GM19025 (cell line): Measurements from ENCODE around the gene TTC28.
"Not testable (repeated sequence)": the region's sequence is repeated elsewhere in the genome, so short reads cannot be mapped to it uniquely, and the experiment has no call there.

ENCODE experiments used
- ATAC-seq: cut with Tn5 transposase; IDR thresholded peaks from one replicate; pipeline ENCODE4 v1.9.1; 2021; ENCODE audit warnings: mild to moderate bottlenecking, low read depth, moderate library complexity; ENCODE audit not compliant: unreplicated experiment

The TTC28 gene

DNA sequence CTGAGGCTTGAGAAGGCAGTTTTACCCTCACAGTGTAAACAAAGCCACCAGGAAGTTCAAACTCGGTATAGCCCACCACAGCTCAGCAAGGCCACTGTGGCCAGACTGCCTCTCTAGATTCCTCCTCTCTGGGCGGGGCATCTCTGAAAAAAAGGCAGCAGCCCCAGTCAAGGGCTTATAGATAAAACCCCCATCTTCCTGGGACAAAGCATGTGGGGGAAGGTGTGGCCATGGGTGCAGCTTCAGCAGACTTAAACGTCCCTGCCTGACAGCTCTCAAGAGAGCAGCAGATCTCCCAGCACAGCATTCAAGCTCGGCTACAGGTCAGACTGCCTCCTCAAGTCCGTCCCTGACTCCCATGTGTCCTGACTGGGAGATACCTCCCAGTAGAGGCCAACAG, 69.7 kb downstream of the TTC28 start:
- ATAC-seq, result no peak

DNA sequence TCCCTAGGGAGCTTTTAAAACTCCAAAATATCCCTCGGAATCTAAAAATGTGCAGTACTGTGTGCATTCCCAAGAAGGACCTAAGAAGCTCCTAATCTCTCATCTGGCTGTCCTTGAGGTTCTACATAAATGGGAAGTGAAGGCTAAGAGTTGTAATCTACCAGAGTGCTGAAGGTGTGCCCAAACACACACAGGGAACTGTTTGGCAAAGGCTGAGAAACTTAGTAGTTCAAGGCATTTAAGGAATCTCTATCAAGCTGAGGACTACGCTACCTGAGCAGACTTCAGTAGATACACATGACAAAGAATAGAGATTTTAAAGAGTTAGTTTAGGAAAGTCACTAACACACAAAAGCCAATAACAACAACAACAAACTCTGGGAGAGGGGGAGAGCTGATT, 71.1 kb downstream of the TTC28 start:
- ATAC-seq, result no peak

- no peak for ATAC-seq
Measured at GRCh38 chr22:28607795-28608194, 71.8 kb downstream of the TTC28 start.

DNA sequence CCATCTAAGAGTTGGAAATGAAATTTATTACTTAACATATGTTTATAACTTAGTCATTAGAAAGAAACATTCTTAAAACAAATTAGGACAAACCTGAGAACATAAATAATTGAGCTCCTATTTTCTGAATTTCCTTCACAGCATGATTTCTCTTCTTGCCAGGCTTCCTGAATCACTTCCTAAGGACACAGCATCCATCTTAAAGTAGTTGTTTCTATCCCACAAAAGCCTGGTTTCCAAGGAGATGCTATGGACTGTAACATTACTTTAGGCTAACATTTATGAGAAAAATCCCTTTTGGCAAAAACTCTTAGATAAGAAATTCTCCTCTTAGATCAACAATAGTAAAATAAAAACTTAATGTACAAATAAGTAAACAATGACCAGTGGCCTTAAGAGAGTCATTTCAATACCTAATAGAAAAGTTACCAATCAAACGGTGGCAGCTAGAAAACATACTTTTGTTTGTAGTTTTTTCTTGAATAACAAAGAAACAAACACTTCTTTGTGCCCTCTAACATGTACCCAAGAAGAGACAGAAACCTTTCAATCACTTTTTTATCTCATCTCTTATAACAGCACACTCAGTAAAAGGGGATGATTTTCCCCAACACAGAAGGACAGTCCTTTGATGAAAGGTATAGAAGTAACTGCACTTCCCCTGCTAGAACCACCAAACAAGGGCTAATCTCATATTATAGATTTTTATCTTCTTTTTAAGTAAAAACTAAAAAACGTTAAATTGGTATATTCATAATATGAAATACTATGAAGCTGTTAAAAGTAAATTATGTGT, 74.5 kb downstream of the TTC28 start:
- ATAC-seq, result no peak

DNA sequence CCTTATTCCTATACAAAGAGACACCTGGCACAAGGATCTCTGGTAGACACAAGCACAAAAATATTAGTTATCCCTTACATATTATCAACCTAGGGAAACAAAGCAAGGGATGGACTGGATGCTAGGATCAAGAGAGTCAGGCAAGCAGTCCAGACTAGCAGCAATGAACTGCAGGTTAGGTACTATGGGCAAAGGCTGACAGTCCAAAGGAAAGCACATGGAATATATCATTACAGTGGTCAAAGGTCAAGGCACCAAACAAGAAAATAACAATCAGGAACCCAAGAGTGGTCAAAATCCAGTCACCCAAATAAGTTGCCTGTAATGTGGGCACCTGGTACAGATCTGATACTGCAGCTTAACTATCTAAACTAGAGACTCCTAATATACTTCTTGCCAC, 77.7 kb downstream of the TTC28 start:
- ATAC-seq, result no peak

DNA sequence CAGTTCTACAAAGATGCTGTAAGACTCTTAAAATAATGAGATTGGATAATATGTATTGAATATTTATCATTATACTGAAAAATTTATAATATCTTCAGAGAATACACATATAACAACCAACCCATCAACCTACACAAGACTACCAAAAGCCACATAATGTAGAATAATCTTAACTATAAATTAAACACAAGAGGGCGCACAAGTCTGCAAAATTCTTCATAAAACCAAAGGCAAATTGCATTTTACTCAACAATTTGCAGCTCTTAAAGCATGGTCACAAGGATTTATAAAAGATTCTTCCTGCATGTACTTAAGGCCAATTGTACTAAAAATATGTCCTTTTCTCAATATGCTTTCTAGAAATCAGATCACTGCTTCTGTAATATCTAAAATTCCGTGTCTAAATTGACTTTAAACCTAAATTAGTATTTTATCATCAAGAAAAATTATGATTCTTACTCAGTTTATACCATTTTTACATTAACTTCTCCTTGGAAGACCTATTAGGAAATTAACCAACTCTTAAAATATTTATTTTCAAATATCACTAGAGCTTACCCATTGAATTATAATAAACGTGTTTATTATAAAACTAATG, 79.0 kb downstream of the TTC28 start:
- no peak for ATAC-seq

GRCh38 chr22:28599693-28600092, 79.9 kb downstream of the TTC28 start:
- no peak for ATAC-seq

DNA sequence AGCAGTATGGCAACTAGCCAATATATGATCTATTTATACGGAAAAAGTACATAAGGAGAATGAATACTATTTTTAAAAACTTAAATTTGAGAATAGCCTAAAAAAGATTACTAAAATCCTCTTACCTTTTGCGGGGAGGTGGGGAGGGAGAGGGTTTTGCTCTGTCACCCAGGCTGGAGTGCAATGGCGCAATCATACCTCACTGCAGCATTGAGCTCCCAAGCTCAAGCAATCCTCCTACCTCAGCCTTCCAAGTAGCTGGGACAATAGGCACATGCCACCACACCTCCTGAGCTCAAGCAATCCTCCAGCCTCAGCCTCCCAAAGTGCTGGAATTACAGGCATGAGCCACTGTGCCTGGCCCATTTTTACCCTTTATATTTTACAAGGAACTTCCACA, 82.0 kb downstream of the TTC28 start:
- ATAC-seq, result no peak

DNA sequence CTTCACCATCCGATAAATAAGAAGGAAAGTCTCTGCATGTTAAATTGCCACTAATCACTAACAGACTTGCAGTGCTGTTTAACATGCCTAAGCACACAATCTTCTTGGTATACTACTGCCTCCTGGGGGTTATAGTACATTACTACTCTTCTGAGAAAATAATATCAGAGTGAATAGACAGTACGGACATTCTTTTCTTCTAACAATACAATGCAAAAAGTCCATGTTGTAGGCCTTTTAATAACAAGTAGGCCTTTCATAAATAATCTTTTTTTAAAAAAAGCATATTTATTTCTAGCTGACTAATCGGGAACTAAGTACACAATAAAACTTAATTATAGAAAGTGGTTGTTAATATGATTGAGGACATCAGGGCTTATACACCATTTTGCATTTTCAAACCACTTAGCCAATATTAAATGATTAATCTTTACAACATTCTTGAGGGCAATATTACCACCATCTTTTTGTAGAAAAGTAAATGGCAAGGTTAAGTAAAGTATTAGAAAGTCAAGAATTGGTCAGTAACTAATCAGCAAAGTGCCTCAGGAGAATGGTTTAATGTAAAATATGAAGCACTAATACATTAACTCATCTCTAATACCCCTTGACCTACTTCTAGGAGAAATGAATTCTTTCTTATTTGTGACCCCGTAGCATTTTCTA, 84.7 kb downstream of the TTC28 start:
- no peak for ATAC-seq

DNA sequence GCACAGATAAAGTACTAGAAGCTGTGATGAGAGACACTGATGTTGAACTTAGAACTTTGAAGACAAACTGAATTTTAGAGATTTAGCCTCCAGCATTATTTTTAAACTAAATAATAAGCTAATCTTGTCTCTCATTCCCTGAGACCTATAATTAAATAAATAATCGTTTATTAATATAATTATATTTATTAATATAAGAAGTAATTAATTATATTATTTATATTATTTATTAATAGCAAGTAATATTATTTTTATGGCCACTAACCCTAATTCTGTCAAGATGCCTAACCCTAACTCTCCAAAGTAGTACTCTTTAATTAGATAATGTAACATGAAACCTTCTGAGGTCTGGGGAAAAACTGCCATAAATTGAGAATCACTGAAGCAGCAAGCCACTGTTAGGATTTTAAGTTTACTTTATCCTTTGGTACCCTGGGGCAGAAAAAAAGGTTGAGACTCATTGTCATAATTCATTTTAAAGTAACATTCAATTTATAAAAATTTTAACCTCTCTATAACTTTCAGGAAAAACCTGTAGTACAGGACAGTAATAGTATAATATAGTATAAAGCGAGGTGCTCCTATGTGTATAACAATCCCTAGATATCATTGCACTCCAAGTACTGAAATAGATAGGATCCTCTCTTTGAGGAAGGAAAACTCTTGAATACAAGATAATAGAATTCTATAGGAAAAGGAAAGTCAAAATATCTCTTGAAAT, 85.4 kb downstream of the TTC28 start:
- ATAC-seq, result no peak

GRCh38 chr22:28593299-28593698, 86.3 kb downstream of the TTC28 start:
- ATAC-seq, result no peak

GRCh38 chr22:28589102-28589750, 90.4 kb downstream of the TTC28 start:
- no peak for ATAC-seq

DNA sequence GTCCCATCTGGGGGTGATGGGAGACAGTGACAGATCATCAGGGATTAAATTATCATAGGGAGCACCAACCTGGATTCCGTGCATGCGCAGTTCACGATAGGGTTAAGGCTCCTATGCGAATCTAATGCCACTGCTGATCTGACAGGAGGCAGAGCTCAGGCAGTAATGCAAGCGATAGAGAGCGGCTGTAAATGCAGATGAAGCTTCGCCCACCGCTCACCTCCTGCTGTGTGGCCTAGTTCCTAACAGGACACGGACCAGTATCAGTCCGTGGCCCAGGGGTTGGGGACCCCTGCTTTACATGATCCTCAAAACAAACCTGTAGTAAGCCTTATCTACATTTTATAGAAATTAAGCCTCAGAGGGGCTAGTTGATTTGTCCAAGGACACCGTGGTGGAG, 94.3 kb downstream of the TTC28 start:
- no peak for ATAC-seq

DNA sequence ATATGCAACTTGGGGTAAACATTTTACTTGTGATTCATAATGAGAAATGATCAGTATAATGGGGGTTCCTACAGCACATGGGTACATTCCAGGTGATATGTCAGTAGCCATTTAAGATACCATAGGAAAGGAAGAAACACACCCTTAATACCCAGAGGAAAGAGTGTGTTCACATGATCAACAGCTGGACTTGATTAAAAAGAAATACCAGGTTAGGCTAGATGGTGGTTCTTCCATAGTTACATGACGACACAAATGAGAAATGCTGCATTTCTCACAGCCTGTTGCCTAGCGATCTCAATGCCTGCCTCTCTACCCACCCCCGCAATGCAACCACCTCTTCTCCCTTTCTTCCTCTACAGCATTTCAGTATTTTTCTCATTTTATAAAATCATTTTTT, 96.8 kb downstream of the TTC28 start:
- ATAC-seq, result no peak

DNA sequence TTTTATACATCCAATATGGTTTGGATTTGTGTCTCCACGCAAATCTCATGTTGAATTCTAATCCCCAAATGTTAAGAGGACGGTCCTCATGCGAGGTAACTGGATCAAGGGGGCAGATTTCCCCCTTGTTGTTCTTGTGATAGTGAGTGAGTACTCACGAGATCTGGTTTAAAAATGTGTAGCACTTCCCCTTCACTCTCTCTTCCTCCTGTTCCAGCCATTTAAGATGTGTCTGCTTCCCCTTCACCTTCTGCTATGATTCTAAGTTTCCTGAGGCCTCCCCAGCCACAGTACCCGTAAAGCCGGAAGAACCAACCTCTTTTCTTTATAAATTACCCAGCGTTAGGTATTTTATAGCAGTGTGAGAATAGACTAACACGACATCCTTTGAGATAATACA, 98.6 kb downstream of the TTC28 start:
- no peak for ATAC-seq

GRCh38 chr22:28576162-28576561, 103.5 kb downstream of the TTC28 start:
- ATAC-seq, result no peak

- no peak for ATAC-seq
Measured at GRCh38 chr22:28574159-28574788, 105.4 kb downstream of the TTC28 start.

DNA sequence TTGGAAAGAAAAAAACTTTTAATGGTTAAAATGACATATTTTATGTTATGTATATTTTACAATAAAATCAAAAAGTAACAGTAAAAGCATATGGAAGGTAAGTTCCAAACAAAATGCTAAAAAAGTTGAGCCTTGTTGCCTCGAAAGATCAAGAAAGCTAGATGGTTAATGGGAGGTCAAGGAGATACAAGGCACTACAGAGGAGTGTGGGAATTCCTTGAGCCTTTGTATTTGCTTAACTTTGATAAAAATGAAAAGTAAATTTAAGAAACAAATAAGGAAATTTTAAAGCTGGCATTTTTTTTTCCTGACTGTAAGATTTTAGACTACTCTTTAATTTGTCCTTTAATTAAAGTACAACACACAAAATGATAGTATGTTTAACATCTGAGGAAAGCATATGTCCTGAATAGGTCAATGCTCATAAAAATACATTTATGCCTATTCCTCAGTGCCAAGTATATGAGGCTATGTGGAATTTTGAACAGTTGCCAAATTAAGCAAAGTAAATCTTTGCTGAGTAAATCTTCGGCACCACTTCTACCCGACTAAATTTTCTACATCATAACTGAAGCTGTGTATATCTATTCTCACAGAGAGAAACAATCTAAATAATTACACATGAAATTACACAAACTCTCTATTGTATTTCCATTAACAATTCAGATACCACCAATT, 108.8 kb downstream of the TTC28 start:
- ATAC-seq, result no peak

- not testable (repeated sequence) for ATAC-seq
Measured at GRCh38 chr22:28568974-28569373, 110.7 kb downstream of the TTC28 start.

GRCh38 chr22:28568099-28568498, 111.5 kb downstream of the TTC28 start:
- no peak for ATAC-seq
